GM23338 (cell line): ENCODE data around the gene TAT. TPM values are rescaled to one million over a fixed set of nuclear protein-coding genes. Genes with fewer than 3 reads are reported as not detected.

Source experiments
- ATAC-seq: fragments of 200-7000 bp; cut with Tn5 transposase; 3 replicates; pipeline ENCODE4 v1.9.1; 2020
- DNase-seq: peaks from one replicate; pipeline ENCODE4 v3.0.0-alpha.2; 2015; ENCODE audit warnings: low spot score
- H2AFZ ChIP-seq: fragments of 200-600 bp; sonication (generic); 2 replicates; pipeline ENCODE4 v1.8.0; 2016; ENCODE audit warnings: antibody characterized with exemption, mild to moderate bottlenecking, moderate library complexity
- H3F3A ChIP-seq: fragments of 200-600 bp; sonication (generic); replicated peaks from 2 replicates; pipeline ENCODE4 v1.8.0; 2017; ENCODE audit warnings: antibody characterized with exemption, mixed run types, low read depth
- H3K27ac ChIP-seq: fragments of 200-600 bp; sonication (generic); 2 replicates; pipeline ENCODE4 v1.6.1; 2016; ENCODE audit warnings: low read depth
- H3K27me3 ChIP-seq: fragments of 200-600 bp; sonication (generic); 2 replicates; pipeline ENCODE4 v1.8.0; 2016; ENCODE audit warnings: mild to moderate bottlenecking, mixed run types, moderate library complexity; ENCODE audit not compliant: insufficient read depth
- H3K36me3 ChIP-seq: fragments of 200-600 bp; sonication (generic); 2 replicates; pipeline ENCODE4 v1.8.0; 2016; ENCODE audit warnings: mild to moderate bottlenecking; ENCODE audit not compliant: insufficient read depth
- H3K4me1 ChIP-seq: fragments of 200-600 bp; sonication (generic); 2 replicates; pipeline ENCODE4 v1.8.0; 2016; ENCODE audit warnings: mild to moderate bottlenecking, moderate library complexity; ENCODE audit not compliant: insufficient read depth
- H3K4me2 ChIP-seq: fragments of 200-600 bp; sonication (generic); 2 replicates; pipeline ENCODE4 v1.7.1; 2017; ENCODE audit warnings: mixed run types
- H3K4me3 ChIP-seq: fragments of 200-600 bp; sonication (generic); 2 replicates; pipeline ENCODE4 v1.6.1; 2016; ENCODE audit warnings: mixed run types
- H3K79me2 ChIP-seq: fragments of 200-600 bp; sonication (generic); replicated peaks from 2 replicates; pipeline ENCODE4 v1.8.0; 2017; ENCODE audit warnings: mild to moderate bottlenecking; ENCODE audit not compliant: insufficient read depth
- H3K9me2 ChIP-seq: fragments of 200-600 bp; sonication (generic); 2 replicates; pipeline ENCODE4 v1.8.0; 2017; ENCODE audit not compliant: insufficient read depth
- H4K20me1 ChIP-seq: fragments of 200-600 bp; sonication (generic); replicated peaks from 2 replicates; pipeline ENCODE4 v1.8.0; 2017; ENCODE audit warnings: mild to moderate bottlenecking; ENCODE audit not compliant: insufficient read depth
- H3K27ac Mint-ChIP-seq: 2 replicates; pipeline ENCODE4 v1.8.0; 2020; ENCODE audit warnings: inconsistent platforms, mild to moderate bottlenecking, moderate library complexity, mixed read lengths
- H3K27me3 Mint-ChIP-seq: 3 replicates; pipeline ENCODE4 v1.8.0; 2022; ENCODE audit warnings: low read depth, mild to moderate bottlenecking, moderate library complexity, mixed read lengths, inconsistent platforms; ENCODE audit not compliant: insufficient read depth, poor library complexity
- H3K36me3 Mint-ChIP-seq: 3 replicates; pipeline ENCODE4 v1.8.0; 2021; ENCODE audit warnings: low read depth, mild to moderate bottlenecking, inconsistent platforms, moderate library complexity, mixed read lengths
- H3K4me1 Mint-ChIP-seq: 3 replicates; pipeline ENCODE4 v1.8.0; 2020; ENCODE audit warnings: mild to moderate bottlenecking, inconsistent platforms, mixed read lengths
- H3K4me3 Mint-ChIP-seq: 3 replicates; pipeline ENCODE4 v1.8.0; 2021; ENCODE audit warnings: moderate library complexity, mild to moderate bottlenecking, inconsistent platforms, mixed read lengths
- H3K9me3 Mint-ChIP-seq: 3 replicates; pipeline ENCODE4 v1.8.0; 2020; ENCODE audit warnings: moderate library complexity, mild to moderate bottlenecking, inconsistent platforms, mixed read lengths
- POLR2AphosphoS5 ChIP-seq: IDR thresholded peaks from 2 replicates; pipeline ENCODE4 v1.6.1; 2016; ENCODE audit warnings: antibody characterized with exemption, low read depth
- polyA plus RNA-seq: library from polyadenylated mRNA; unstranded; fragments of >200 nt; fragmentation: Nextera tagmentation; extraction: Ambion mirVana; gene quantifications from 2 replicates; pipeline ENCODE4 v1.2.1, GENCODE V29; 2016
- total RNA-seq: library from RNA; depleted of rRNA; stranded (reverse); fragments of >200 nt; shearing (Covaris generic); gene quantifications from 2 replicates; pipeline ENCODE4 v1.2.3, GENCODE V29; 2014
- TF ChIP-seq, protein P1 (sequence below): IDR thresholded peaks from 2 replicates; pipeline ENCODE4 v1.6.1; 2016; ENCODE audit warnings: antibody characterized with exemption
- TF ChIP-seq, protein P2 (sequence below), 2 experiments: fragments of 200-600 bp in 1 of 2; sonication (generic) in 1 of 2; conservative IDR thresholded peaks; 2 replicates each; pipeline versions ENCODE4 v1.5.1 to v1.6.1; 2016 to 2017; ENCODE audit warnings: antibody characterized with exemption in 2 of 2, low read depth in 2 of 2, mild to moderate bottlenecking in 2 of 2, moderate library complexity in 1 of 2
- TF ChIP-seq, protein P3 (sequence below): IDR thresholded peaks from one replicate; pipeline ENCODE4 v1.6.1; 2018; ENCODE audit warnings: antibody characterized with exemption; ENCODE audit not compliant: unreplicated experiment

The TAT gene
- total and polyA plus RNA-seq, 2 experiments from 2014 or later, result 0.05 TPM; not detected in 1

DNA sequence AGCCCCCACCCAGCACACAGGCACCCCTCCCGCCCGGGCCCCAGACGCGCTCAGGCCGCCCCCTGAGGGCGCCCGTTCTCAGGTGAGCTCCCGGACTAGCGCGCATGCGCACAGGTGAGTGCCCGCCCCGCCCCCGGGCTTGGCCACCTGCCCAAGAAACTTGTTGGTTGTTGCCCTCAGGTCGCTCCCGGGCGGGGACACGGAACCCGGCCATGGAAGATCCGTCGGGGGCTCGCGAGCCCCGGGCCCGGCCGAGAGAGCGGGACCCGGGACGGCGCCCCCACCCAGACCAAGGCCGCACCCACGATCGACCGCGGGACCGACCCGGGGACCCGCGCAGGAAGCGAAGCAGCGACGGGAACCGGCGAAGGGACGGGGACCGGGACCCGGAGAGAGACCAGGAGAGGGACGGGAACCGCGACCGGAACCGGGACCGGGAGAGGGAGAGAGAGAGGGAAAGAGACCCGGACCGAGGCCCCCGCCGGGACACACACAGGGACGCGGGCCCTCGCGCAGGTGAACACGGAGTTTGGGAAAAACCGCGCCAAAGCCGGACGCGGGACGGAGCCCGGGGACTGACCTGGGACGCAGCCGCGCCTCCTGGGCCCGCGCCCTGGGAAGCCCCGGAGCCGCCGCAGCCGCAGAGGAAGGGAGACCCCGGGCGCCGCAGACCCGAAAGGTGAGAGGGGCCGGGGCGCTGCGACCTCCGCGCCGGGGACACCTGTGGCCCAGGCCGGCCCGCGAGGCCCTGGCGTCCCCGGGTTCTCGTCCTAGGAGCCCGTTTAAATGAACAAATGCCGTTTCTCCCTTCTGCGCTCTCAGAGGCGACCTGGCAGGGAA lies 49.3 kb upstream of the TAT start, which contains the start of gene MARVELD3:
MARVELD3 (plus strand) TSS at position 167 of the 840 bp plus-strand sequence; CDS start at position 213, 46 bp downstream.
- Histone ChIP-seq H3K79me2 (peaks cover 28% of the 10 kb centered on the region), H3F3A (no peaks in the 10 kb centered on the region; the same call in 1 of the 2 replicates), H3K9me2 (0 out of 2 replicates have a peak, but pooled peaks cover 5% of the 10 kb centered on the region), H3K4me3 (peak within 1 kb of the TSS; percentile 93), H2AFZ (peak within 1 kb of the TSS; percentile 93), H3K36me3 (peaks cover 21% of the 10 kb centered on the region; the same call in 1 of the 2 replicates), H3K4me1 (peaks cover 11% of the 10 kb centered on the region), H3K27ac (peak within 1 kb of the TSS; percentile 91), H3K4me2 (peak within 1 kb of the TSS; percentile 83), H4K20me1 (0 out of 2 replicates have a peak, but pooled peaks cover 5% of the 10 kb centered on the region), H3K27me3 (no peaks in the 10 kb centered on the region)
- peaks cover 16% of the 10 kb centered on the region for H3K27me3 Mint-ChIP-seq
- H3K9me3 Mint-ChIP-seq, result peaks cover 4% of the 10 kb centered on the region; the same call in 1 of the 3 replicates
- H3K36me3 Mint-ChIP-seq, result peaks cover 29% of the 10 kb centered on the region
- peak within 1 kb of the TSS; percentile 86 for H3K27ac Mint-ChIP-seq
- peak; percentile 65 for ATAC-seq
- peaks cover 21% of the 10 kb centered on the region for H3K4me1 Mint-ChIP-seq
- DNase-seq, result peak; percentile 94
- H3K4me3 Mint-ChIP-seq, result peak within 1 kb of the TSS; percentile 92
- TF ChIP-seq POLR2AphosphoS5, result peak; percentile 96
- TF ChIP-seq, protein P1, sequence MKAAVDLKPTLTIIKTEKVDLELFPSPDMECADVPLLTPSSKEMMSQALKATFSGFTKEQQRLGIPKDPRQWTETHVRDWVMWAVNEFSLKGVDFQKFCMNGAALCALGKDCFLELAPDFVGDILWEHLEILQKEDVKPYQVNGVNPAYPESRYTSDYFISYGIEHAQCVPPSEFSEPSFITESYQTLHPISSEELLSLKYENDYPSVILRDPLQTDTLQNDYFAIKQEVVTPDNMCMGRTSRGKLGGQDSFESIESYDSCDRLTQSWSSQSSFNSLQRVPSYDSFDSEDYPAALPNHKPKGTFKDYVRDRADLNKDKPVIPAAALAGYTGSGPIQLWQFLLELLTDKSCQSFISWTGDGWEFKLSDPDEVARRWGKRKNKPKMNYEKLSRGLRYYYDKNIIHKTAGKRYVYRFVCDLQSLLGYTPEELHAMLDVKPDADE, result no peak
- TF ChIP-seq, protein P2, sequence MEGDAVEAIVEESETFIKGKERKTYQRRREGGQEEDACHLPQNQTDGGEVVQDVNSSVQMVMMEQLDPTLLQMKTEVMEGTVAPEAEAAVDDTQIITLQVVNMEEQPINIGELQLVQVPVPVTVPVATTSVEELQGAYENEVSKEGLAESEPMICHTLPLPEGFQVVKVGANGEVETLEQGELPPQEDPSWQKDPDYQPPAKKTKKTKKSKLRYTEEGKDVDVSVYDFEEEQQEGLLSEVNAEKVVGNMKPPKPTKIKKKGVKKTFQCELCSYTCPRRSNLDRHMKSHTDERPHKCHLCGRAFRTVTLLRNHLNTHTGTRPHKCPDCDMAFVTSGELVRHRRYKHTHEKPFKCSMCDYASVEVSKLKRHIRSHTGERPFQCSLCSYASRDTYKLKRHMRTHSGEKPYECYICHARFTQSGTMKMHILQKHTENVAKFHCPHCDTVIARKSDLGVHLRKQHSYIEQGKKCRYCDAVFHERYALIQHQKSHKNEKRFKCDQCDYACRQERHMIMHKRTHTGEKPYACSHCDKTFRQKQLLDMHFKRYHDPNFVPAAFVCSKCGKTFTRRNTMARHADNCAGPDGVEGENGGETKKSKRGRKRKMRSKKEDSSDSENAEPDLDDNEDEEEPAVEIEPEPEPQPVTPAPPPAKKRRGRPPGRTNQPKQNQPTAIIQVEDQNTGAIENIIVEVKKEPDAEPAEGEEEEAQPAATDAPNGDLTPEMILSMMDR (conservative IDR thresholded peaks at IDR 0.05; ENCODE audit: low read depth in 2 of 2), result peak in 1 of 2 experiments; percentile 57; a peak in 2 of 4 replicates

DNA sequence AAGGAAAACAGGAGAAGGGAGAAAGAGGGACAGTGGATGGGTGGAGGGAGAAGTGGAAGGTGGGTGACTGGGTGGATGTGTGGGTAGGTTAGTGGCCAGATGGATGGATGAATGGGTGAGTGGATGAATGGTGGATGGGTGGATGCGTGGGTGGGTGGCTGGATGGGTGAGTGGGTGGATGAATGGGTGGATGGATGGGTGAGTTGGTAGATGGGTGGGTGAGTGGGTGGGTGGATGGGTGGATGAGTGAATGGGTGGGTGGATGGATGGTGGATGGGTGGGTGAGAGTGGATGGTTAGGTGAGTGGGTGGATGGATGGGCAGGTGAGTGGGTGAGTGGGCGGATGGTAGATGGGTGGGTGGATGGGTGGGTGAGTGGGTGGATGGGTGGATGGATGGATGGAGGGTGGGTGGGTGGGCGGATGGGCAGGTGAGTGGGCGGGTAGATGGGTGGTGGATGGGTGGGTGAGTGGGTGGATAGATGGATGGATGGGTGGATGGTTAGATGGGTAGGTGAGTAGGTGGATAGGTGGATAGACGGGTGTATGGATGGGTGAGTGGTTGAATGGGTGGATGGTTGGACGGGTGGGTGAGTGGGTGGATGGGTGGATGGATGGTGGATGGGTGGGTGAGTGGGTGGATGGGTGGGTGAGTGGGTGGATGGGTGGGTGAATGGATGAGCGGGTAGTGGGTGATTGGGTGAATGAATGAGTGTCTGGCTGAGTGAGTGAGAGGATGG lies 48.4 kb upstream of the TAT start:
- peak overlapping the region; percentile 92 for H3K4me3 Mint-ChIP-seq
- no peak for DNase-seq
- Histone ChIP-seq H4K20me1 (0 out of 2 replicates have a peak, but pooled peaks cover 5% of the 10 kb centered on the region), H3K4me2 (peak overlapping the region; percentile 83), H3K27me3 (no peaks in the 10 kb centered on the region), H3K4me3 (peak overlapping the region; percentile 93), H3F3A (no peaks in the 10 kb centered on the region), H3K4me1 (peaks cover 11% of the 10 kb centered on the region), H3K79me2 (peaks cover 23% of the 10 kb centered on the region), H3K36me3 (0 out of 2 replicates have a peak, but pooled peaks cover 14% of the 10 kb centered on the region), H2AFZ (no peak overlapping the region), H3K9me2 (0 out of 2 replicates have a peak, but pooled peaks cover 7% of the 10 kb centered on the region), H3K27ac (no peak overlapping the region)
- H3K4me1 Mint-ChIP-seq, result peaks cover 21% of the 10 kb centered on the region
- ATAC-seq, result no peak
- H3K9me3 Mint-ChIP-seq, result peaks cover 4% of the 10 kb centered on the region; the same call in 1 of the 3 replicates
- H3K27ac Mint-ChIP-seq, result no peak overlapping the region
- H3K36me3 Mint-ChIP-seq, result peaks cover 23% of the 10 kb centered on the region
- H3K27me3 Mint-ChIP-seq, result peaks cover 17% of the 10 kb centered on the region
- TF ChIP-seq POLR2AphosphoS5, result no peak
- TF ChIP-seq, protein P3, sequence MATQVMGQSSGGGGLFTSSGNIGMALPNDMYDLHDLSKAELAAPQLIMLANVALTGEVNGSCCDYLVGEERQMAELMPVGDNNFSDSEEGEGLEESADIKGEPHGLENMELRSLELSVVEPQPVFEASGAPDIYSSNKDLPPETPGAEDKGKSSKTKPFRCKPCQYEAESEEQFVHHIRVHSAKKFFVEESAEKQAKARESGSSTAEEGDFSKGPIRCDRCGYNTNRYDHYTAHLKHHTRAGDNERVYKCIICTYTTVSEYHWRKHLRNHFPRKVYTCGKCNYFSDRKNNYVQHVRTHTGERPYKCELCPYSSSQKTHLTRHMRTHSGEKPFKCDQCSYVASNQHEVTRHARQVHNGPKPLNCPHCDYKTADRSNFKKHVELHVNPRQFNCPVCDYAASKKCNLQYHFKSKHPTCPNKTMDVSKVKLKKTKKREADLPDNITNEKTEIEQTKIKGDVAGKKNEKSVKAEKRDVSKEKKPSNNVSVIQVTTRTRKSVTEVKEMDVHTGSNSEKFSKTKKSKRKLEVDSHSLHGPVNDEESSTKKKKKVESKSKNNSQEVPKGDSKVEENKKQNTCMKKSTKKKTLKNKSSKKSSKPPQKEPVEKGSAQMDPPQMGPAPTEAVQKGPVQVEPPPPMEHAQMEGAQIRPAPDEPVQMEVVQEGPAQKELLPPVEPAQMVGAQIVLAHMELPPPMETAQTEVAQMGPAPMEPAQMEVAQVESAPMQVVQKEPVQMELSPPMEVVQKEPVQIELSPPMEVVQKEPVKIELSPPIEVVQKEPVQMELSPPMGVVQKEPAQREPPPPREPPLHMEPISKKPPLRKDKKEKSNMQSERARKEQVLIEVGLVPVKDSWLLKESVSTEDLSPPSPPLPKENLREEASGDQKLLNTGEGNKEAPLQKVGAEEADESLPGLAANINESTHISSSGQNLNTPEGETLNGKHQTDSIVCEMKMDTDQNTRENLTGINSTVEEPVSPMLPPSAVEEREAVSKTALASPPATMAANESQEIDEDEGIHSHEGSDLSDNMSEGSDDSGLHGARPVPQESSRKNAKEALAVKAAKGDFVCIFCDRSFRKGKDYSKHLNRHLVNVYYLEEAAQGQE, result no peak
- TF ChIP-seq, protein P1, result no peak
